Measurements from ENCODE around the gene ABR.
"Not testable (repeated sequence)": the region's sequence is repeated elsewhere in the genome, so short reads cannot be mapped to it uniquely, and the experiment has no call there.

ABR gene

DNA sequence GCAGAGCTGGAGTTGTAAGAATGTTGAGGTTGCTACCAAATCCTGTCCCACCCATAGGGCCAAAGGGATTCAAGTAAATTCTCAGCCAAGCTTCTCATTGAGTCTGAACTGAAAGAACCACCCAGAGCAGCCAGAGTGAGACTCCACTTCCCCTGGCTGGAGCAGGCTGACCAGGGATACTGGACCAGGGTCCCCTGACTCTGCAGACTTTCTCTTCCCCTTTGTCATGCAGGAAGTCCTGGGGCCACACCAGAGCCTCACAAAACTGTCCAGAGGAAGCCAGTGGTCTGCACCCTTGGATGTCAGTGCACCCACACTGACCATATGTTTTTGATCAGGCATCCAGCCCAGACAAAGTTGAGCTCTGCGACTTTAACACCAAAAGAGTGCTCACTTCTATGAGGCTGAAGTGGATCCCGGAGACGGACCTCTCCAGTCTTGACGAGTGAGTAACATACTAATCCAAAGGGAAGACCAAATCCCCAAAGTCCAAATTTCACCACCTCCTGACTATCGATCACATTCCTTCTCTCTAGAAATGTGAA, 204.3 kb downstream of the ABR start:
- DNase-seq, result no peak

DNA sequence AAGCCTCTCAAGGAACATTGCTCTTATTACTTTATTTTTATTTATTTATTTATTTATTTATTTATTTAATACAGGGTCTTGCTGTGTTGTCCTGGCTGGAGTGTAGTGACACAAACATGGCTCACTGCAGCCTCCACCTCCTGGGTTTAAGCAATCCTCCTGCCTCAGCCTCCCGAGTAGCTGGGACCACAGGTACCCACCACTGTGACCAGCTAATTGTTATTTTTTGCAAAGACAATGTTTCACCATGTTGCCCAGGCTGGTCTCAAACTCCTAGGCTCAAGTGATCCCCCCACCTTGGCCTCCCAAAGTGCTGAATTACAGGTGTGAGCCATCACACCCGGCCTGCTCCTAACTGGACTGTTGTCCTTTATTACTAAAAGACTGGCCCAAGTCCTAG, 205.0 kb downstream of the ABR start:
- not testable (repeated sequence) for DNase-seq

DNA sequence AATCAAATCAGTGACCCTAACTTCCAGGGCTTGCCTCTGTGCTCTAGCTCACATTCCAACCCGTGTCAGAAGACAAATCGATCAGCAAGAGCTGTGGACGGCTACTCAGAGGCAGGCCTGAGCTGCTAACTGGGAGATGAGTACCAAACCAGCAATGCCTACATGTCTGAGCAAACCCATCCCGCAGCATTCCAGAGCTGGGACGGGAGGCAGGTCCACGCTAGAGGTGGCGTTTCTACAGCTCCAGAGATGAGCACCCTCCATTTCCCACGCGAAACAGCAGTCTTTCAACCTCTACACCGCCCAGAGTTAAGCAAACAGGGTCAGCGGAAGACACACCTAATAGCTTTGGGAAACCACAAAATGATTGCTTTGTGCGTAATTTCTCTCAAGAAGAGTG, 206.7 kb downstream of the ABR start:
- no peak for DNase-seq

DNA sequence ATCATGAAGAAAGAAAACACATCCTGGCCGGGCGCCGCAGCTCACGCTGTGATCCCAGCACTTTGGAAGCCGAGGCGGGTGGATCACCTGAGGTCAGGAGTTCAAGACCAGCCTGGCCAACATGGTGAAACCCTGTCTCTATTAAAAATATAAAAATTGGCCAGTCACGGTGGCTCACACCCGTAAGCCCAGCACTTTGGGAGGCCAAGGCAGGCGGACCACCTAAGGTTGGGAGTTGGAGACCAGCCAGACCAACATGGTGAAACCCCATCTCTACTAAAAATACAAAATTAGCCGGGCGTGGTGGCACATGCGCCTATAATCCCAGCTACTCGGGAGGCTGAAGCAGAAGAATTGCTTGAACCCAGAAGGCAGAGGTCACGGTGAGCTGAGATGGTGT, 207.9 kb downstream of the ABR start:
- DNase-seq, result not testable (repeated sequence)

DNA sequence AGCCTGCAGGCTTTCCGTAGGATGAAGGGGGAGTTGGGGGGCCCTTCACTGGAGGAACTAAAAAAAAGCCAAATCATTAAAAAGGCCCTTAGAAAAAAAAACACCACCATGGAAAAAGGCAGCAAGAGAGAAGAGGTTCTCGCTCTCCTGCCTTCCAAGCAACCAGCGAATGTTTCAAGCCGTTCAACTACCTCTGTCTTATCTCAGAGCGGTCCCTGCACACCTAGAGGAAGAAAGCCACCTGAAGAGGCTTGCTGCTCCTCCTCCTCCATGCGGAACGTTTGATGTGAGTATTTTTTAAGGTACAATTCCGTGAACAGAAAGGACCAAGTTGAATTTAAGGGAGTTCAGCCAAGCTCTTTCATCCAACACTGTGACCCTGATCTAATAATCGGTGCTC, 209.4 kb downstream of the ABR start:
- no peak for DNase-seq

DNA sequence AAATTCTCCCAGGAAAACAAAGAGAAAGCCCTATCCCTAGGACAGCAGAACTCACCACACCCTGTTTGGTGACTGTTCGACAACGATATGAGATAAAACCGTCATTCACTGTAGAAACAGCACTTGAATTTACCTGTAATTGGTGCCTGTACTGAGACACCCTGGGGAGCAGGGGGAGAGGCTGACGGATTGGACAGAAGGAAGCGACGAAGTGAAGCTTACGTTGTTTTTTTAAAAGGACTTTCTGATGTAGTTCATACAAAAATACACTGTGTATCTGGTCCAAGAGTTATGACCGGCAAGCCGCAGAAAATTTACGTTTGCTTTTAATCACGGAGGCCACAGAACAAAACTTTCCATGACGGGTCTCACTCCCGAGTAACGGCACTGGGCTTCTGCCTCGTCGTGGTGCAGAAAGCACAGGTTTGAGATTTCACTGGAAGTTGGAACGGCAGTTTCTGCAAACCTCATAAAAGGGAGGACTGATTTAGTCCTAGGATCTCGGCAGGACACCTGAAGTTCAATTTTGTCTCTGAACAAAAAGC, 209.9 kb downstream of the ABR start:
- DNase-seq, result no peak

DNA sequence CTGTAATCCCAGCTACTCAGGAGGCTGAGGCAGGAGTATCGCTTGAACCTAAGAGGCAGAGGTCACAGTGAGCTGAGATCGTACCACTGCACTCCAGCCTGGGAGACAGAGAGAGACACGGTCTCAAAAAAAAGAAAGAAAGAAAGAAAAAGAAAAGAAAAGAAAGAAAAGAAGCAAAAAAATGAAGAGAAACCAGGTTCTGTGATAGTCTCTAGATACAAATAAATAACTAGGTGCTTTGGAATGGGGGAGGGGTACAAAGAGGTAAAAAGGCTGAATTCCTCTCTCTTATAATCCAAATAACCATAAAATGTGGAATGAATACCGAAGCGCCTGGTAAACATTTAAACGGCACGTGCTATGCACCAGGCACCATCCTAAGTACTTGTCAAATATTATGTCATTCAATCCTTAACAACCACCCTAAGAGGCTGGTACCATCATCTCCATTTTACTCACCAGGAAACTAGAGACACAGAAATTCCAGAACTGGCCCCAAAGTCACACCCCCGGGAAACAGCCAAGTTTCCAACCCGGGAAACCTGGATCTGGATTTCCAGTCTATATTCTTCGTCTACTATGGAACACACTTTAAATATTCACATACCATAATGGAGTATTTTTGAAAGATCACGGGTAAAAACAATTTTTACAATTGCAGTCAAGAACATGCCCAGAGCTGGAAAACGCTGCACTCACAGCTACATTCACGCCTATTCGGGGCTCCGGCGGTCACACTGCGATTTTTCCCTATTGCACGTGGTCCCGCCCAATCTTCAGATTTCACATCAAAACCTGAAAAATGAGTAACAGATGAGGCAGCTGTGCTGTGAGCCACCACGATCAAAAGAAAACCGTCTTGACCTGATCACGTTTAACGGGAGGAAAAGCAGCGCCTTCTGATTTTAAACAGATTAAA, 210.7 kb downstream of the ABR start:
- DNase-seq, result no peak

DNA sequence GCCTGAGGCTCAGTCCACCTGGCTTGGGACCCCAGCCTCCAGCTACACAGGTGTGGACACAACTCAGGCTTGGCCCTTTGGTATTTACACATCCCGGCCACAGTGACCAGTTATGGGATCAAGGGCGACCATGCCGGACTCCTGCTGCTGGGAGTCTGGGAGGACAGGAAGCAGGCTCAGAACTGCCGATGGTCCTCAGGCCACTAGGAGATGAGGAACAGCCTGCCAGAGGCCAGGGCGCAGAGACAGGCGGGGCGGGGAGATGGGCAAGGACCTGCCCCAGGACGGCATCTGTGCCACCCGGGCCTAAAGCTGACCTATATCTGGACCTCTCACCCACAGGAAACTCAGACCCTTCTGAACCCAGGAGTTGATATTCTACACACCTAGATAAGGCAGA, 212.7 kb downstream of the ABR start:
- no peak for DNase-seq

DNA sequence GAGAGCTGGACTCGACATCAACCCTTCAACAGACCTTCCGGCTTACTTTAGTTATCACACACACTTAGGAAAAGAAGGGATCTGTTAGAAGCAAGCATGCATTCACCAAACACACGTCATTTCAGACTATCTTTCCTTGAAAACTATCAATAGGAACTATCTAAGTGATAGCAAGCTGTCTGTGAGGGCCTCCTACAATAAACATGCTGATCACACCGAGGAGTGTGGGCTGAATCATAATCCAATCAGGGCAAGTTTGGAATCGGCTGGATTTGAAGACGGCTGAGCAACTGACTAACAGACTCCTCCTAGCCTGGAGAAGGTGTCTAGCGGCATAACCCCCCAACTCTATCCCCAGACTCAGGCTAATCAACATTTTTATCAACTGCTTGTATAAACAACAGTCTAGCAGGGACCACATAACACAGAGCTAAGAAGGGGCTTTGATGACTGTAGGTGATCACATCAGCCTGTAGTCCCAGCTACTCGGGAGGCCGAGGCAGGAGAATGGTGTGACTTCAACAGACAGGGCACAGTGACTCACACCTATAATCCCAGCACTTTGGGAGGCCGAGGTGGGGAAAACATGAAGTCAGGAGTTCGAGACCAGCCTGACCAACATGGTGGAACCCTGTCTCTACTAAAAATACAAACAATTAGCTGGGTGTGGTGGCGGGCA, 214.3 kb downstream of the ABR start:
- DNase-seq, result no peak

DNA sequence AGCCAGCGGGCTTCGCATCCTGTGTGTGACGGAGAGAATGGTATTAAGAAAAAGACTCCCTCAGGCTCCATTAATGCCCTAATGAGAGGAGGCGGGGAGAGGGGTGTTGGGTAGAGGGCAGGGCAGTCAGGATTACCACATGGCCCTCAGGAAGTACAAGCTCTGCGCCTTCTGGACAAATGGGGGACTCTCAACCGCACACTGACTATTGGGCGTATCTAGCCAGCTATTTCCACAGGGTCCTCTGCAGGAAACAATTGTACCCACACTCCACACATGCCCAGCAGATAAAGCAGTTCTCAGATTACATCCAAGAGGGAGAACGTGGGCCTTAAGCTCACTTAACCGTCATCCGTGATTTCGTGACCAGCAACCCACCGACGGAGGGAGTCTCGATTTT, 214.9 kb downstream of the ABR start:
- no peak for DNase-seq

DNA sequence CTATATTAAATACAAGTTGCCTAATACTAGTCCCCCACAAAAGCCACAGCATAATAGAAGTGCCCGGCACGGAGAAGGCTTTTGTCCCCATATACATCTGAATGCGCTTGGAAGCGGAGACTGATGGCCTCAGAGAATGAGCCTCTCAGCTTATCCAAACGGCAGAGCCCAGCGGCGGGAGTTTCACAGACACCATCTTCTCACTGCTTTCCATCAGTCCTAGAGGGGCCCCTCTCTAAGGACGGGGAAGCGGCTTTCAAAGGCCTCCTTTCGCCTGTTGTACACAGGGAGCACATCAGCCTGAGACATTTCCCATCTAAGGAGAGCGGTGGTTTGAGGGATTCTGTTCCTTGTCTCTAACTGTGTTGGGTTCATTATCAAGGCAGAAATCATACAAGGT, 217.1 kb downstream of the ABR start:
- DNase-seq, result no peak

DNA sequence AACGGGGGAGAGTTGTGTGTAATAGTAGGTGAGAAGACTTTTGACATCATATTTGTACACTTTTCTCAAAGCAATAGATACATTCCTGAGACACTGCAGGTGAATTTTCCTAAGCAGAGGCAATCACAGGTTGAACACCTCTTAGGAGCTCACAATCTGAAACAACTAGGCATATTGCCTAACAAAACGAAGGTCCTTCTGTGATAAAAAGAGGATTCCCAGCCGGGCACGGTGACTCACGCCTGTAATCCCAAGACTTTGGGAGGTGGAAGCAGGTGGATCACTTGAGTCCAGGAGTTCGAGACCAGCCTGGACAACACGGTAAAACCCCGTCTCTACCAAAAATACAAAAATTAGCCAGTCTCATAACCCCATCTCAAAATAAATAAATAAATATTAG, 217.6 kb downstream of the ABR start:
- no peak for DNase-seq

DNA sequence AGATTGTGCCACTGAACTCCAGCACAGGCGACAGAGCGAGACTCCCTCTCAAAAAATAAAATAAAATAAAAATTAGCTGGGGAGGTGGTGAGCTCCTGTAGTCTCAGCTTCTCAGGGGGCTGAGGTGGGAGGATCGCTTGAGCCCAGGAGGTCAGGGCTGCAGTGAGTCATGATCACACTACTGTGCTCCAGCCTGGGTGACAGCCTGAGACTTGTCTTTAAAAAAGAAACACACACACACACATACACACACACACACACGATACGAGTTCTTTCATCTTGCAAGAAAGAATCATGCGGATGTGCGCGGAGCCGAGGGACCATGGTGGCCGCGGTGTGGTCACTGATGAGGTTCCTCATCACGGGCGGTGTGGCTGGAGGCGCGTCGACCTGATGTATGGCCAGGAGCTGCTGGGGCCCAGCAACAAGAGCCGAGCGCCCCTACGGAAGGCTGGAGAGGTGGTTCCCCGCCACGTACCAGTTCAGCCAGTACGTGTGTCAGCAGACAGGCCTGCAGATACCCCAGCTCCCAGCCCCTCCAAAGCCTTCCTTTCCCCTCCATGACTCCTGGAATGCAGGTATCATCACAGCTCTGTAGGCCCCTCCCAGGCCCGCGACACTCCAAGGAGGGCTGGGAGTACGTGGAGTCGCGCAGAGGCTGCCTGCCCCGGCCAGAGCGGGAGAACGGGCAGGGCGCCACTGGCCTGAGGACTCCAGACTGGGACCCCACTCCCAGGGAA, 220.9 kb downstream of the ABR start:
- no peak for DNase-seq

DNA sequence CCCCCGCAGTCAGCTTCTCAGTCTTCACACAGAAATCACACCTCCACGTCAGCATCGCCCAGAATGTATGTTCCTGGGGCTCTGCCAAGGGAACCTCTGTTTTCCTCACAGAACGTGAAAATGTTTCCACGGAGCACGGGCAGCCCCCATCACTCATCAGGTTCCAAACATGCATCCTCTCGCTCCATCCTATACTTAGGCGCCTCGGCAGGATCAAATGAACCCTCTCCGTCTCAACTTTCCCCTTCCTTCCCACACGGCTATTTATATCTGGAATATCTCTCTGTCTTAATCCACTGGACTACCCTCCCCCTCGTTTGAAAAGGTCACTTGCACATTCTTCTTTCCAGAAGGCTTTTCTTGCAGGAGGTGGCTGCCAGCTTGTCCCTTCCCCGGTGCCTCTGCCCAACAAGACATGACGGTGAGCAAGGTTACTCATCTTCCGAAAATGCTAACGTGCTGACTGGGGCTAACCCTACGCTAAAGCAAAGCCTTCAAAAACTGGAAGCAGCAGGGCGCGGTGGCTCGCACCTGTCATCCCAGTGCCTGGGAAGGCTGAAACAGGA, 221.8 kb downstream of the ABR start:
- no peak for DNase-seq

DNA sequence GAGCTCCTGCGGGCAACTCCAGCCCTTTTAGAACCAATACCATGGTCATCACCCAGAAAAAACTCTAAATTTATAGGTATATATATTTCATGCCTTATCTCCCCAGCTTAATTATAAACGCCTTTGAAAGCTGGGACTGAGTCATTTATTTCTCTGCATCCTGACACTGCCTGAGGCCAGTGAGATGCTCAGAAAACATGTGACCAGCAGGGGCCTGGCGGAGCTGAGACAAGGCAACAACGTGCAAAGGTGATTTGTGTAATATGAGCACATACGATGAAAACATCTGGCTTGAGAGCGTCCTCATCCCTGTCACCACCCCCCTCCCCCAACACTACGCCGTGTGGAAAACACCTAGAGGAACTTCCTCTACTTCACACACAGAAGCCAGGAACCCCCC, 222.9 kb downstream of the ABR start:
- DNase-seq, result no peak

DNA sequence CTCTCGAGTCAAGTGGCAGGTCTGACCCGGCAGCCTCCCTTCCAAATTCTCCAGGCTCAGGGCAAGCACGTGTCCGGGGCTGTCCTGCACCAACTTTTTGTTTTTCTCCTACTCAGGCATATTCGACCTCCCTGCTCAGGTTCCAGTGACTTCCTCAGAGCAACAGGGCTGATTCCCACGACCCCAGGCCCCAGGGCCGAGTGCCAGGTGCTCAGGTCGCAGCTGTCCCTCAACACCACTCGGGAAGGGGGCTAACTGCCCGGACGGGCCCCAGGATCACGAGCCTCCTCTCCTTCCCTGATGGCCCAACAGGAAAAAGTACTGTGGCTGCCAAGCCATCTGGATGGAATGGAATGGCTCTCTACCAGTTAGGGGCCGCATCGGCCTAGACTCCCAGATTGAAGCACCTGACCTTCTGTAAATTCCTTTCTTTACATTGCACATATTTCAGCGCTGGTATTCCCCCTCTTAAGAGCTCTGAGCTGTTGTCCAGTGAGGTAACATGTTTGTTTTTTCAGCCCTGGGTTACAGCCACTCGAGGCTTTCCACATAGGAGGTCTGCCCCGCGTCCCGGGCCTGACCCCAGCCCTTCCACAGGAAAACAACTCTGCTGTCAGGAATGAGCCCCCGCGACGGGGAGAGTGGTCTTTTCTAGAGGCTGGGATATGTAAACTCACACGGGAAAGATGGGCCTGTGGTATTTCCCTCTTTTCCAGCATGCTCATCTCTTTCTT, 225.2 kb downstream of the ABR start:
- DNase-seq, result no peak

DNA sequence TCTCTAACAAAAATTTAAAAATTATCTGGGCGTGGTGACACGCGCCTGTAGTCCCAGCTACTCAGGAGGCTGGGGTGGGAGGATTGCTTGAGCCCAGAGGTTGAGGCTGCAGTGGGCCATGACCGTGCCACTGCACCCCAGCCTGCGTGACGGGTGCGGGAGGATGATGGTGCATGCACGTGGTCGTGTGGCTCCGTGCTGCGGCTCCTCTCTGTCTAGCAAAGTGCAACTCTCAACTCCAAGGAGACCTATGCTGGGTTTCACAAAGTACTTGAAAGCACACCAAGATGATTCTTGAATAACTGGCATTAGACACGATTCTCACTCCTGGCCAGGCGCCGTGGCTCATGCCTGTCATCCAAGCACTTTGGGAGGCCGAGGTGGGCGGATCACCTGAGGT, 226.0 kb downstream of the ABR start:
- no peak for DNase-seq
